Thyroid gland (tissue), 4 donors: Measurements from ENCODE around the gene COL11A2. TPM values are rescaled to one million over a fixed set of nuclear protein-coding genes. Genes with fewer than 3 reads are reported as not detected.
A peak's percentile ranks its signal among the peaks of the same experiment; 100 is the strongest.

ENCODE experiments used
- DNase-seq, 2 donors: peaks; one replicate each; pipeline ENCODE4 v3.0.0-alpha.2; 2019
- H3K27ac ChIP-seq, 3 donors: fragments of 200-600 bp; sonication (generic); 1 replicate in 2 of 3; 2 replicates in 1 of 3; pipeline ENCODE4 v1.5.1; 2016 to 2019; ENCODE audit warnings: mild to moderate bottlenecking in 1 of 3, moderate library complexity in 1 of 3
- H3K27me3 ChIP-seq: fragments of 200-600 bp; sonication (generic); one replicate; pipeline ENCODE4 v1.5.1; 2019
- H3K36me3 ChIP-seq, 2 donors: fragments of 200-600 bp; sonication (generic); one replicate each; pipeline ENCODE4 v1.5.1; 2016 to 2019
- H3K4me1 ChIP-seq, 2 donors: fragments of 200-600 bp; sonication (generic); one replicate each; pipeline ENCODE4 v1.5.1; 2017 to 2019
- H3K4me3 ChIP-seq, 3 donors: fragments of 200-600 bp; sonication (generic); replicated peaks in 1 of 3; 1 replicate in 2 of 3; 2 replicates in 1 of 3; pipeline ENCODE4 v1.5.1; 2016; ENCODE audit warnings: mild to moderate bottlenecking in 1 of 3
- H3K9me3 ChIP-seq: fragments of 200-600 bp; sonication (generic); one replicate; pipeline ENCODE4 v1.5.1; 2017
- POLR2A ChIP-seq, 2 donors: fragments of 450-650 bp; IDR thresholded peaks; one replicate each; pipeline ENCODE4 v1.6.1; 2017; ENCODE audit warnings: antibody characterized with exemption in 2 of 2, mild to moderate bottlenecking in 2 of 2, moderate library complexity in 1 of 2
- WGBS, 2 donors: methylation state at CpG; one replicate each; pipeline ENCODE4 v1.1.5; 2017; 5-methylcytosine and 5-hydroxymethylcytosine counted together
- intact Hi-C: fragments of 100-400 bp; cut with DNase I; formaldehyde crosslinking; loops from one replicate; pipeline ENCODE4 v1.15.1; 2023
- total RNA-seq, 4 donors: library from RNA; depleted of rRNA; stranded (reverse); fragments of >200 nt; gene quantifications; one replicate each; pipeline ENCODE4 v1.2.3, GENCODE V29; 2016
- TF ChIP-seq, protein P1 (sequence below), 6 experiments: fragments of 200-600 bp in 3 of 6; fragments of 450-650 bp in 3 of 6; sonication (generic) in 3 of 6; IDR thresholded peaks; one replicate each; pipeline ENCODE4 v1.5.1; 2016 to 2019; ENCODE audit warnings: antibody characterized with exemption in 6 of 6, mild to moderate bottlenecking in 2 of 6, inconsistent platforms in 1 of 6, moderate library complexity in 1 of 6

COL11A2 gene
- total RNA-seq, 4 donors from 2014 or later = 0.68 to 2.8 (median 2.0) TPM

DNA sequence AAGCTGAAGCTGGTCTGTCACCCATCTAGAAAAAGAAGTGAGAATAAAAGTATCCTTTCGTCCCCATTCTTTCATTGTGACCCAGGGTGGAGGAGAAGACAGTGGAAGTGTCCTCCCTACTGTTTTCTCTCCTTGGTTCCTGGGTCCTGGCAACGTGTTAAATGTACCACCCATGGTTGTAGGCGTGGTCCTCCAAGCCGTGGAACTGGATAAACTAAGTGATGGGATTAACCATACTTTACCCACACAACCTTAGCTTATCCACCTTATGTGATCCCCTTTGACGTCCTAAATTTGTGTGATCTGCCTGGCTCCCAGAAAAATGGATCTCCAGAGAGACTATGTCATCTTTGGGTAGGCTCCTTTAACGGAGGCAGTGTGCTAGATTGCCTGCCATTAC lies 69.1 kb downstream of the COL11A2 start:
- Histone ChIP-seq H3K27me3 (no peaks in the 10 kb centered on the region), H3K9me3 (no peaks in the 10 kb centered on the region), H3K36me3 (no peaks in the 10 kb centered on the region), H3K27ac (no peak overlapping the region), H3K4me1 (no peaks in the 10 kb centered on the region), H3K4me3 (no peak overlapping the region)
- TF ChIP-seq, protein P1, sequence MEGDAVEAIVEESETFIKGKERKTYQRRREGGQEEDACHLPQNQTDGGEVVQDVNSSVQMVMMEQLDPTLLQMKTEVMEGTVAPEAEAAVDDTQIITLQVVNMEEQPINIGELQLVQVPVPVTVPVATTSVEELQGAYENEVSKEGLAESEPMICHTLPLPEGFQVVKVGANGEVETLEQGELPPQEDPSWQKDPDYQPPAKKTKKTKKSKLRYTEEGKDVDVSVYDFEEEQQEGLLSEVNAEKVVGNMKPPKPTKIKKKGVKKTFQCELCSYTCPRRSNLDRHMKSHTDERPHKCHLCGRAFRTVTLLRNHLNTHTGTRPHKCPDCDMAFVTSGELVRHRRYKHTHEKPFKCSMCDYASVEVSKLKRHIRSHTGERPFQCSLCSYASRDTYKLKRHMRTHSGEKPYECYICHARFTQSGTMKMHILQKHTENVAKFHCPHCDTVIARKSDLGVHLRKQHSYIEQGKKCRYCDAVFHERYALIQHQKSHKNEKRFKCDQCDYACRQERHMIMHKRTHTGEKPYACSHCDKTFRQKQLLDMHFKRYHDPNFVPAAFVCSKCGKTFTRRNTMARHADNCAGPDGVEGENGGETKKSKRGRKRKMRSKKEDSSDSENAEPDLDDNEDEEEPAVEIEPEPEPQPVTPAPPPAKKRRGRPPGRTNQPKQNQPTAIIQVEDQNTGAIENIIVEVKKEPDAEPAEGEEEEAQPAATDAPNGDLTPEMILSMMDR (IDR thresholded peaks at IDR 0.05) = no peak
- TF ChIP-seq POLR2A (IDR thresholded peaks at IDR 0.05) = no peak
- no peak for DNase-seq
- intact Hi-C loops = loop anchor here (5.0 kb wide), 1 partner anchor 124 kb away; no protein-coding TSS in a partner anchor
- 72 to 84% methylated on average over 6 of the region's 6 CpGs for WGBS, 2 donors

DNA sequence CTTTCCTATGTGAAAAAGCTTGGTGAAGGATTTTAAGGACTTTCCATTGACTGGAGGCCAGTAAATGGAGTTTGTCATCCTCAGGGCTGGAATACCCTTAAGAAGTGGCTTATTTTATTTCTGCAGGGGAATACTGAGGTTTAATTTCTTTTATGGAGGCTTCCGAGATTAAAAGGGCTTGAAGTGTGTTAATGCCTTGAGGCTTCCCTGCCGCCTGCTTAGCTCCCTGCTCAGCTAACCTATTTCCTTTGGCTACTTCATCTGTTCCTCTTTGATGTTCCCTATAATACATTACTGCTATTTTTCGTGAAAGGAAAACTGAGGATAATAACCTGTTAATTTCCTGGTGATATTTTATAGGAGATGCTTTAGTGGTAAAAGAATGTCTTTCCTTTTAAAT lies 72.3 kb downstream of the COL11A2 start:
- WGBS, 2 donors = 58 to 65% methylated on average over 3 of the region's 3 CpGs
- H3K4me3 ChIP-seq = no peak overlapping the region
- no peaks in the 10 kb centered on the region for H3K4me1 ChIP-seq
- no peaks in the 10 kb centered on the region for H3K36me3 ChIP-seq
- intact Hi-C loops = loop anchor here (5.0 kb wide), 1 partner anchor 127 kb away; no protein-coding TSS in a partner anchor
- H3K27me3 ChIP-seq = peaks cover 4% of the 10 kb centered on the region
- no peak for DNase-seq
- TF ChIP-seq POLR2A (IDR thresholded peaks at IDR 0.05) = no peak
- TF ChIP-seq, protein P1 (IDR thresholded peaks at IDR 0.05) = no peak
- H3K9me3 ChIP-seq = no peaks in the 10 kb centered on the region
- H3K27ac ChIP-seq = no peak overlapping the region

DNA sequence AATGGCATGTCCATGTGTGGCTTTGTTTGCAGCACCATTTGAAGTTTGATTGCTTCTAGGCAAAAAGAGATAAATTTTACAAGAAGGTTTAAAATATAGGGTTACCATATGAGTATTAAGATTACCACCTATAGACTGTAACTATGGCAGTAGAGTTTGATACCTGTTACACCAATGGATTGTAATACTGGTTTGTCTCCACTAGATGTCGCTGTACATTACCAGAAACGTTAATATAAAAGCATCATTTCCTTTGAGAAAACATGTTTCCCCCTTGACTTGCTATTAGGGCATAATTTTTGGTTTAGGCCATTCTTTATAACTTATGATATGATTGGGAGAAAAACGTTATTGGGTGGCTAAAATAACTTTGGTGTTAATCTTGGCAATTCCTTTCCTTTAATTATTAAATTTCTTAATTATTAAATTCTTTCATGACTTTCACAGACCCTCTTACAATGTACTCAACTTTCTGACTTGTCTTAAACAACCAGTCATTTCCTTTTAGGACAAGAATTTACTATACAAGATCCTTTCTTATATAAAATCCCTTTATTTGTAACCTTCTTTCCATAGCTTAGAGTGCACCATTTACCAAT lies 73.6 kb downstream of the COL11A2 start:
- intact Hi-C loops = no loop called here
- TF ChIP-seq, protein P1 (IDR thresholded peaks at IDR 0.05) = peak; percentile 57 to 86 (median 81)
- no peak for TF ChIP-seq POLR2A (IDR thresholded peaks at IDR 0.05)
- no peak for DNase-seq

DNA sequence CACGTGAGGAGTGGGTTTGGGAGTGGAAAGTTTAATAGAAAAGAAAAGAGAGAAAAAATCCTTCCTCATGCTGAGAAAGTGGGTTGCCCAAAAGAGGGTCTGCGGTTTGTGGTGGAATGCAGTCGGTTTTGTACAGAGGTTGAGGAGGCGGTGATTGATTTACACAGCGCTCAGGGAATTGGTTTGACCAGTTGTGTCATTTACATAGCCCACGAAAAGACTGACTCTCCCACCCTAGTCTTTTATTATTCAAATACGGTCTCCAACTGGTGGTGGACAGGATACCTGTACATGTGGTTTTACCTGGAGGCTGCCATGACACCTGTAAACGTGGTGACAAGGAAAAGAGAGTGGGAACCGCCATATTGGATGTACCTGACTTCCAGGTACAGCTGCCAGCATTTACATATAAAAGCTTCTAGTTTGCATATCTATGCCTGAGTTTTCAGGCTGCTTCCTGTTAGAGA lies 74.4 kb downstream of the COL11A2 start:
- TF ChIP-seq, protein P1 (IDR thresholded peaks at IDR 0.05) = no peak
- TF ChIP-seq POLR2A (IDR thresholded peaks at IDR 0.05) = no peak
- intact Hi-C loops = no loop called here
- peaks cover 4% of the 10 kb centered on the region for H3K27me3 ChIP-seq
- no peak for DNase-seq
- H3K36me3 ChIP-seq = no peaks in the 10 kb centered on the region
- H3K27ac ChIP-seq = no peak overlapping the region
- no peaks in the 10 kb centered on the region for H3K4me1 ChIP-seq
- 22 to 23% methylated on average over 9 of the region's 9 CpGs for WGBS, 2 donors
- no peaks in the 10 kb centered on the region for H3K9me3 ChIP-seq
- H3K4me3 ChIP-seq = no peak overlapping the region

More for the DNA sequence above, 73.6 kb downstream of the COL11A2 start:
- Histone ChIP-seq H3K4me3 (no peak overlapping the region), H3K36me3 (no peaks in the 10 kb centered on the region), H3K4me1 (no peaks in the 10 kb centered on the region), H3K27ac (no peak overlapping the region), H3K27me3 (peaks cover 4% of the 10 kb centered on the region), H3K9me3 (no peaks in the 10 kb centered on the region)
- WGBS, 2 donors = 0 to 1% methylated on average over 3 of the region's 3 CpGs

DNA sequence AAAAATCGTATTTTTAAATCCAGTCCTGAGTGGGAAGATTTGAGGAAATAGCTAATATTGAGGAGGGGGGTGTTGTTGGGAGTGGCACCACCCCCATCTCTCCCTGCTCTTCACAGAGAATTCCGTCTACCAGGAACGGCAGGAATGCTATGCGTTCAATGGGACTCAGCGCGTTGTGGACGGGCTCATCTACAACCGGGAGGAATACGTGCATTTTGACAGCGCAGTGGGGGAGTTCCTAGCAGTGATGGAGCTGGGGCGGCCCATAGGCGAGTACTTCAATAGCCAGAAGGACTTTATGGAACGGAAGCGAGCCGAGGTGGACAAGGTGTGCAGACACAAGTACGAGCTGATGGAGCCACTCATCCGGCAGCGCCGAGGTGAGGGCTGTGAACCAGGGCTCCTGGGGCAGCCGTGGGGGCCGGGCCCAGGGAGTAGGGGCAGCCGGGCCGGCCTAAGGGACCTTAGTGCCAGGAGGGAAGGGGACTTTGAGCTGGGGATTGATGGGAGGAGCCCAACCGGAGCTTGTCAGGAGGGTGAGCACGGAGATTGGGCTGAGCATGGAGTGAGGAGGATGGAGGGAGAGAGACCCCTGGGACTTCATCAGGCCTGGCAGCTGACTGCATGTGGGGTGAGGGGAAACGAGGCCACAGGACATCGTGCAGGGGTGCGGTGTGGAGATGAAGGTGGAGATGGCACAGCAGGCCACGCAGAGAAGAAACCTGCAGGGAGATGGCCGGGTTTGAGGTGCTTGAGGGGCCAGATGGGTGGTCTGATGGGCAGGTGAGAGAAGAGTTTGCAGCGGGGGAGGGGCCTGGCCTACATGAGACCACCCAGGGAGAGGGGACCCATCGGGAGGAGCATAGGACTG lies 75.2 kb downstream of the COL11A2 start:
- H3K27me3 ChIP-seq = peaks cover 4% of the 10 kb centered on the region
- intact Hi-C loops = no loop called here
- H3K36me3 ChIP-seq = no peaks in the 10 kb centered on the region
- DNase-seq = no peak
- TF ChIP-seq, protein P1 (IDR thresholded peaks at IDR 0.05) = no peak
- TF ChIP-seq POLR2A (IDR thresholded peaks at IDR 0.05) = no peak
- no peak overlapping the region for H3K4me3 ChIP-seq
- H3K27ac ChIP-seq = no peak overlapping the region
- H3K4me1 ChIP-seq = no peaks in the 10 kb centered on the region
- WGBS, 2 donors = 6 to 10% methylated on average over 31 to 32 of the region's 32 CpGs
- H3K9me3 ChIP-seq = no peaks in the 10 kb centered on the region
